Stimulated activated CD4-positive, alpha-beta T cell treated with anti-CD3 and anti-CD28 coated beads, Interleukin-2, amount 100 ng/mL, for 4 hours (primary cell): ENCODE data around the gene PRKAB2.
"Not testable (repeated sequence)": the region's sequence is repeated elsewhere in the genome, so short reads cannot be mapped to it uniquely, and the experiment has no call there.

Source experiments
- DNase-seq: peaks from one replicate; pipeline ENCODE4 v3.0.0-alpha.2; 2020; ENCODE audit warnings: low read depth

The PRKAB2 gene

GRCh38 chr1:147109762-147110161, 62.5 kb downstream of the PRKAB2 start:
- no peak for DNase-seq

GRCh38 chr1:147109041-147109440, 63.2 kb downstream of the PRKAB2 start:
- no peak for DNase-seq

GRCh38 chr1:147106407-147106881, 65.8 kb downstream of the PRKAB2 start:
- not testable (repeated sequence) for DNase-seq

- no peak for DNase-seq
These were observed 66.4 kb downstream of the PRKAB2 start for GRCh38 chr1:147105909-147106308.
